NCI-H2081 treated with DMSO at 0.1 percent for 48 hours (cell line): ENCODE results near the gene SEC14L6.

Source experiments
- DNase-seq: peaks from one replicate; lab custom pipeline; 2025; lab: John Stamatoyannopoulos, UW

Gene SEC14L6

DNA sequence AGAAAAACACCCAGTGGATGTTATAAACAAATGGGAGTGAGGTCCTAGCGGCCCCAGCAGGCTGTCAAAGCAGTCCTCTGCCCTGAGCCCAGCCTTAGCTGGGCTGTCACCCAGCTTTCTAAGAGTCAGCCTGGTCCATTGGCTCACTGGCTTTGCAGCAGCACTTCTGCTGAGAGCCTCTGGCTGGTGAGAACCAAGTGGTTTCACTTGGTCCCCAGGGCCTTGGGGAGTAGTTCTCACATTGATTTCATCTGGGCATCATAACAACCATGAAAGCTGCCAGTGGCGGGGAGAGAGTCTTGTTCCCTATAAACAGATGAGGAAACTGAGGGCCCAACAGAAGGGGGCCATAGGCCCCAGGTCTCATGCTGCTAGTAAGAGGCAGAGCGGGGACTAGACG, 11.4 kb downstream of the SEC14L6 start:
- DNase-seq = no peak

DNA sequence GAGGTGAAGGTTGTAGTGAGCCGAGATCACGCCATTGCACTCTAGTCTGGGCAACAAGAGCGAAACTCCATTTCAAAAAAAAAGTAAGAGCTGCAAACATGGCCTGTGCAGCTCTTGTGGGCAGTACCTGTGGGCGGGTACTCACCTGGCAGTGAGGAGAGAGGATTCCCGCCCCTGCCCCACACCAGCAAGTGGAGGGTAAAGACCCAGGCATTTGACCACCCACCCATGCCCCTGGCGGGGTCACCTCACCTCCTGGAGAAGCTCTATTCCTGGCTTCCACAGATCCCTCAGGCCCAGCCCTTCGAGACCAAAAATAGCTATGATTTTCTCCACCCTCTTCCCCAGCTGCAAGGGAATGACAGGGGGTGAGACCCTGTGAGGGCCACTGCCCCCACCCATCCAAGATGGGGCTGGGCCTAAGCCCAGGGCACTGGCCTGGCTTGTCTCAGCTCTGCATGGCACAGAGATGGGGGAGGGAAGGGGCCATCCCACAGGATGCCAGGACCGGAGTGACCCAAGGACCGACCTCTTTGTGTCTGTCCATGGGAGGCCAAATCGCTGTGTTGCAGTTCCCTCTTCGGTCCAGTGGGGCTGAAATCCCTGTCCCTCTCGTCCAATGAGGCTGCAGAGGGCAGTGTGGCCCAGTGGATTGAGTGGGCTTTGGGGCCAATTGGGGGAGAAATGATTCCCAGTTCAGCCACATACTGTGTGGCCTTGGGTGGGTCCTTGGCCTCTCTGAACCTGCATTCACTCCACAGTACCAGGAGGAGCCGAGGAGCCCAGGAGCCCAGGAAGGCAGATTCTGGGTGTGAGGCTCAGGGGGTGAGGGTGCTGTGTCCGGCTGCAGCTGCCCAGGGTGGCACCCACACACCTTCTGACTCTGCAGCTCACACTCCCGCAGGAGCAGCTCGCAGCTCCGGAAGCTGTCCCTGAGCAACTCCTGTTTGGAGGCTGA, 14.6 kb downstream of the SEC14L6 start:
- no peak for DNase-seq

DNA sequence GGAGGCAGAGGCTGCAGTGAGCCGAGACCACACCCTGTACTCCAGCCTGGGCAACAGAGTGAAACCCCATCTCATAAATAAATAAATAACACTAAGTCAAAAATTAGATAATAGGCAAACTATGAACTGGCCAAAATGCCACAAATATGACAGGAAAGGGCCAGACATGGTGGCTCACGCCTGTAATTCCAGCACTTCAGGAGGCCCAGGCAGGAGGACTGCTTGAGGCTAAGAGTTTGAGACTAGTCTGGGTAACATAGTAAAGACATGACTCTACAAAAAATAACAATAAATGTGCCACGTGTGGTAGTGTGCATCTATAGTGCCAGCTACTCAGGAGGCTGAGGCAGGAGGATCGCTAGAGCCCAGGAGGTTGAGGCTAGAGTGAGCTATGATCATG, 19.9 kb downstream of the SEC14L6 start:
- no peak for DNase-seq

DNA sequence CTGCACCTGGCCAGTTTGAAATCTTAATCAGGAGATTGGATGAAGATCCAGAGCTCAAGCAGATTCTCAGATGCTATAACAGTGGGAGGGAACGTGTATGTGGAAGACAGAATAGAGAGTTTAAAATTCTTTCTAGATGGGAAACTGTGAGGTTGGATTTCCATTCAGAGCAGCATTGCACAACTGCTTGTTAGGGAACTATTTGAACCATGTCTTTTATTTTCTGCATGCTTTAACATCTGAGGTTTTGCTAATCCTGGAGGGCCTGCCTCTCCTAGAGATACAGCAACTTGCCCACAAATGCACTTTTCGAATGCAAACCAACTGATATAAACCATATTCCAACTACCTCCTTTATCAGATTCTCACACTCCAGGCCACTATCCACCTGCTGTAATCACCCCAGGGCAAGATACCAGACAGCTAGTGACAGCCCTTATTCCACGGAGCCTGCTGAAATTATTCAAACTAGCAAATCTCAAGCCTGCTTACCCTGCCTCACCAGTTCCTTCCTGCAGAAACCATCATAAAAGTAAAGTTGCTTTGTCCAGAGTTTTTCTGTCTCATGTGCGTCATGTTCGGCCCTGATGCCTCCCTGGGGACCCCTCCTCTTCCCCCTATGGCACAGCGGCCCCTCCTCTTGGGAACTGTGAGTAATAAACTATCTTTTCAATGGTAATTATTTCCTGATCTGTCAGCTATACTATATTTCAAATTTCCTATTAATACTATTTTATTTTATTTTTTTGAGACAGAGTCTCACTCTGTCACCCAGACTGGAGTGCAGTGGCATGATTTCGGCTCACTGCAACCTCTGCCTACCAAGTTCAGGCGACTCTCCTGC, 22.7 kb downstream of the SEC14L6 start:
- no peak for DNase-seq

DNA sequence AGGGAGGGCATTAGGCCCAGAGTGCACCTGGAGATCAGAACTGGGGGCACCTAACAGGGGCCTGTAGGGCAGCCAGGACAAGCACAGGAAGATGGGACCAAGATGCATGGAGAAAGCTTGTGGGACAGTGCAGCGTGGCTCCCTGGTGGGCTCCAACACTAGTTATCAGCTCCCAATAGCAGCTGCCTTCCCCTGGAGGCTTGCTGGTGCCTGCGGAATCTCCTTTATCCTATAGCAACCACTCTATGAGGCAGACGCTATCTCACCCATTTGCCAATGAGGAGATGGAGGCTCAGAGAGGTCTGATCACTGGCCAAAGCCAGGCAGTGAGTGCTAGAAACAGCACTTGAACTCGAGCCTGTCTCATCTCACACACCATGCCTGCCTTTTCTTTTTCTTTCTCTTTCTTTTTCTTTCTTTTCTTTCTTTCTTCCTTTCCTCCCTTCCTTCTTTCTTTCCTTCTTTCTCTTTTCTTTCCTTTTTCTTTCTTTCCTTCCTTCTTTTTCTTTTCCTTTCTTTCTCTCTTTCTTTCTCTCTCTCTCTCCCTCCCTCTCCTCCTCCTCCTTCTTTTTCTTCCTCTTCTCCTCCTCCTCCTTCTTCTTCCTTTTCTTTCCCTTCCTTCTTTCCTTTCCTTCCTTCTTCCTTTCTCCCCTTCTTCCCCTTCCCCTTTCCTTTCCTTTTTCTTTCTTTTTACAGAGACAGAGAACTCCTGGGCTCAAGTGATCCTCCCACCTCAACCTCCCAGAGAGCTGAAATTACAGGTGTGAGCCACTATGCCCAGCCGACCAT, 25.0 kb downstream of the SEC14L6 start:
- DNase-seq = no peak

DNA sequence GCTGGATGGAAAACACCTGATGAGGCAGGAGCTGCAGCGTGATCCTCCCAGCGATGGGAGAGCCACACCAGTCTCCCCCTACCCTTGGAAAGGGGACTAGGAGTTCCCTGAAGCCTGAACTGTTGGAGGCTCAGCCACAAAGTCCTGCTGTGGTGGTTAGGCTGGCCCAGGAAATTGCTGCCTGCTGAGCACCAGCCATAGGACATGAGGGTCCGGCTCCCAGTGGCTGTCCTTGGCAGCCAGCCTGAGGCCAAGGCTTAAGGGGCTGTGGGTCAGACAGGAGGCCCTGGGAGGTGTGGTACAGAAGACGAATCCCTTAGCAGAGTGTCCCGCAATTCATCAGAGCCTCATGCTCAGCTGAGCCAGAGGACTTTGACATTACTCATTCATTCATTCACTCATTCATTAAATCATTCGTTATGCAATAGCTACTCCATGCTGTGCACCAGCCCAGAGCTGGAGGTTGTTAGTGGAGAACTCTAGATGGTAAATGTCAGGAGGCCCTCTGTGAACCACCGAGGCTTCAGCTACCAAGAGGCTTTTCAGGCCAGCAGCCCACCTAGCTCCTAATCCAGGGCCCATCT, 26.6 kb downstream of the SEC14L6 start:
- no peak for DNase-seq

DNA sequence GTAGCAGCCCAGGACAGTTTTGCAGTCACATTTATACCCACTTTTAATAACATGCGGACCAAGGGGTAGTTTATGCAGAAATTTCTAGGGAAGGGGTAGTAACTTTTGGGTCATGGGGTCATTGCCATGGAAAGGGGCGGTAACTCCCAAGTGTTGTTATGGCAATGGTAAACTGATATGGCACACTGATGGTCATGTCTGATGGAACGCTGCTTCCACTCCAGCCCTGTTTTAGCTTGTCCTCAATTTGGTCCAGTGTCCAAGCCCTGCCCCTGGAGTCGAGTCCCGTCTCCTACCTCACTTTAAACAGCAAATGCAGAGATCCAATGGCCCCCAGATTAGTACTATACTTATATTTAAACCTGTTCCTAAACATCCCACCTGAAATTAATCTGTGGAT, 29.8 kb downstream of the SEC14L6 start:
- DNase-seq = no peak

DNA sequence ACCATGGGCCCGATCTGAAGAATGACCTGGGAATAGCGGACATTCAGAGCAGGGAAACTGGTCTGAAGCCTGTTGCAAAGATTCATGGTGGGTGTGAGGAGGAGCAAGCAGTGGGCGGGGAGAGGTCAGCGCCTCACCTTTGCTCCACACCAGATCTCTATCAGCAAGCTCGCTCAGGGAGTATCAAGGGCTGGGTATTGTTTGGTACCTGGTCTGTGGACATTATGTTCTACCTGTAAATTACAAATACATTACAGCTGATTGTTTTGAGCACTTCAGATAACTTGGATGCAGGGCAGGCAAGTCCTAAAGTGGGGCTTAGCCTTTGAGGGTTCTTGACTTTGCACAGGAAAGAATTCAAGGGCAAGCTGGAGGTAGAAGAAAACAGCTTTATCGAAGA, 30.3 kb downstream of the SEC14L6 start:
- no peak for DNase-seq

DNA sequence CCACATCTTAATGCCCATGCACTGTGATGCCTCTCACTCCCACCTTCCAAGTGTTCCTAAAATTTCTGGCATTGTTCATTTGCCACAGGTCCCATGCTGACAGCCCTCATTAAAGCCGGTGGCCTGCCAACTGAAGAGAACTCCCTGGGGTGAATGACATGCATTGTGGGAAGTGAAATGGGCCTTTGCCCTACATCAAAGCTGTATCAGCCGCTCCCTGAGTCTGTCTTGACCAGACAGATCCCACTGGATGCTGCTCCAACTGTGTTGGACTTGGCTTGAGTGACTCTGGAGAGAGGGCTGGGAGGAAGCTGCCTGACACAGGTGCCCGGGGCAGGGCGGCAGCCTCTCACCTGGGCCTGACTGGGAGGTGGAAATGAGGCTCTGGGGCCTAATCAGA, 32.3 kb downstream of the SEC14L6 start:
- DNase-seq = no peak

DNA sequence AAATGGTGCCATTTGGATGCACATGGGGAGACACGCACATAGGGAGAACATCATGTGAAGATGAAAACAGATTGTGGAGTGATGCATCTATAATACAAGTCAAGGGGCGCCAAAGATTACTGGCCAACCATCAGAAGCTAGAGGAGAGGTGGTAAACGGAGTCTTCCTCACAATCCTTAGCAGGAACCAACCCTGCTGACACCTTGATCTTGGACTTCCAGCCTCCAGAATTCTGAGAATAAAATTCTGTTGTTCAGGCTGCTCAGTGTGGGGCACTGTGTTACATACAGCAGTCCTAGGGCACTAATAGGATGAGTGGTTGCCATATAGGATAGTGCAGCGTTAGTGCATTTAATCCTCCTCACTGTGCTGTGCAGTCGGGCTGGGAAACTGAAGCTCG, 33.1 kb downstream of the SEC14L6 start:
- no peak for DNase-seq

DNA sequence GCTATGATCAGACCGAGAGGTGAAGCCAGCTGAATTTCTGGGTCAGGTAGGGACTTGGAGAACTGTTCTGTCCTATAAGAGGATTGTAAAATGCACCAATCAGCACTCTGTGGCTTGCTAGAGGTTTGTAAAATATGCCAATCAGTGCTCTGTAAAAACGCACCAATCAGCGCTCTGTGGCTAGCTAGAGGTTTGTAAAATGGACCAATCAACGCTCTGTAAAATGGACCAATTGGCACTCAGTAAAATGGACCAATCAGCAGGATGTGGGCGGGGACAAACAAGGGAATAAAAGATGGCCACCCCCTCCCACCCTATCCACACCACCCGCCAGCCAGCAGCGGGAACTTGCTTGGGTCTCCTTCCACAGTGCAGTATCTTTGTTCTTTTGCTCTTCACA, 34.6 kb downstream of the SEC14L6 start:
- DNase-seq = no peak

DNA sequence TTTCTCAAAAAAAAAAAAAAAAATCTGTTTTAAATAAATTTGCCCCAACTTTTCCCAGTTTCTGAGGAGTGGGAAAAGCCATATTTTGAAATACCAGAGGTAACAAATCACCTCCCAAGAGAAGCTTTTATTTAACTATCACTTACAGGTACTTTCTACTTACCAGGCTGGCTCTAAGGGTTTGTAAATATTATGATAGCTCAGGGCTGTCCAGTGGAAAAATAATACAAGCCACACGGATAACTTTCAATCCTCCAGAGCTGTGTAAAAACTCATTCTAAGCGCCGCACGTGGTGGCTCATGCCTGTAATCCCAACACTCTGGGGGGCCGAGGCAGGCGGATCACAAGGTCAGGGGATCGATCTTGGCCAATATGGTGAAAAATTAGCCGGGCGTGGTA, 35.4 kb downstream of the SEC14L6 start:
- no peak for DNase-seq

DNA sequence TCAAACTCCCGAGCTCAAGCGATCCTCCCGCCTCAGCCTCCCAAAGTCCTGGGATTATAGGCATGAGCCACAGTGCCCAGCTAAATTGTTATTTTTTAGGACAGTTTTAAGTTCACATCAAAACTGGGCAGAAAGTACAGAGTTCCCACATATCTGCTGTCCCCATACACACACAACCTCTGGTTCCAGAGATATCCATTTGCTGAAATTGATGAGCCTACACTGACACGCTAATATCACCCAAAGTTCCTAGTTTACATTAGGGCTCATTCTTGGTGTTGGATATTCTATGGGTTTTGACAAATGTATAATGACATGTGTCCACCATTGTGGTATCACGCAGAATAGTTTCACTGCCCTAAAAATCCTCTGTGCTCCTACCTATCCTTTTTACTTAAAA, 38.3 kb downstream of the SEC14L6 start:
- no peak for DNase-seq

DNA sequence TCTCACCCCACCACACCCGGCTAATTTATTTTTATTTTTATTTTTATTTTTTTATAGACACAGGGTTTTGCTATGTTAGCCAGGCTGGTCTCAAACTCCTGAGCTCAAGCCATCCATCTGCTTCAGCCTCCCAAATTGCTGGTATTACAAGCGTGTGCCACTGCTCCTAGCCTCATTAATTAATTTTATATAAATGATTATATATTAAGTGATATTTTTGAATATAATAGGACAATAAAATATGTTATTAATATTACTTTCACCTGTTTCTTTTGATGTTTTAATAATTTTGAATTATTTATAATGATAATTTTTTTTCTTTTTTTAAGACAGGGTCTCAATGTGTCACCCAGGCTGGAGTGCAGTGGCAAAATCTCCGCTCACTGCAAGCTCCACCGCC, 38.9 kb downstream of the SEC14L6 start:
- no peak for DNase-seq

DNA sequence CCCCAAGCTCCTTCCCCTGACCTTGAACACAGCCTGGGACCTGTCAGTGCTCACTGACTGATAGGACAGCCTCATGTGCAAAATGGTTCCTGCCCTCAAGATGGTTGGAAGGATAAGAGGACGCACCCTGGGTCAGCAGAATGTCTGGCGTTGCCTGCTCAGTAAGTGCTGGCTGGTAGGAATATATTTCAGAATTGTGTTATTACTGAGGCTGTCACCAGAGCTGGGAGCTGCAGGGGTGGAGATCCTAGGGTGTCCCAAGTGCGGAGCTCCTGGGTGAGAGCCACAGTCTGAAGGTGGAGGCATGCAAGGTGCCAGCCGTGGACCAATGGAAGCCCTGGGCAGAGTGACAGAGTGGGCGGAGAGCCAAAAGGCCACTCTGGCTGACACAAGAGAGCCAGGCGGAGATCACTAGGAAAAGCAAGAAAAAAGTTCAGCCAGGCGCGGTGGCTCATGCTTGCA, 40.0 kb downstream of the SEC14L6 start:
- no peak for DNase-seq

DNA sequence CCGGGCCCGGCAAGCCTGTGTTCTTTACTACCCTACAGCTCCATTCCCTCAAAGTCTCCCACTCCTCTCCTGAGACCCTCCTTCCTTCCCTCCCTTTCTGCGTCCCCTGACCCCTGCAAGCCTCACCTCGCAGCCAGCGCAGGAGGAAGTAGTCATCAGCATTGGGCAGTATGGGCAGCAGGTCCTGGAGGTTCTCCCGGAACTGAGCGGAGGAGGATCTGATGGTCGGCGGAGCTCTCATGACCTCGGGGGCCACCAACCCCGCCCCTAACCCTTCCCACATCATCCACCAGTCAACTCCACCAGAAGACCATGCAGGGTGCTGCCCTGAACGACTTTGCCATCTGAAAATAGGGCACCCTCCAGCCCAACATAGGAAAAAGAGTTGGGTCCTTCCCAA, 43.0 kb downstream of the SEC14L6 start:
- no peak for DNase-seq

DNA sequence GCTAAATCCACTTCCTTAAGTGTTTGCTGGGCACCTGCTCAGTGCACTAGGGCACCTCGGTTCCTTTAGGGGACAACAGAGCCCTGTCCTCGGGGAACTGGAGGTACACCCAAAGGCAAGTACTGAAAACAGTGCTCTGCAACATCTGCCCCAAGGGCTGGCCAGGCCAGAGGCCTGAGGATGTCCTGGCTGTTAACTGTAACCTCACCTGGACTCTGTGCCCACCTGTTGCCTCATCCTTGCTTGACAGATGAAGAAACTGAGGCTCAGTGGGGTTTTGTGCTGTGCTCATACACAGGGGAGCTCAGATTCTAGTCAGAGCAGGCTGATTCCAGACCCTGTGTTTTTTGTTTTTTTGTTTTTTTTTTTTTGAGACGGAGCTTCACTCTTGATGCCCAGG, 43.6 kb downstream of the SEC14L6 start:
- DNase-seq = no peak

DNA sequence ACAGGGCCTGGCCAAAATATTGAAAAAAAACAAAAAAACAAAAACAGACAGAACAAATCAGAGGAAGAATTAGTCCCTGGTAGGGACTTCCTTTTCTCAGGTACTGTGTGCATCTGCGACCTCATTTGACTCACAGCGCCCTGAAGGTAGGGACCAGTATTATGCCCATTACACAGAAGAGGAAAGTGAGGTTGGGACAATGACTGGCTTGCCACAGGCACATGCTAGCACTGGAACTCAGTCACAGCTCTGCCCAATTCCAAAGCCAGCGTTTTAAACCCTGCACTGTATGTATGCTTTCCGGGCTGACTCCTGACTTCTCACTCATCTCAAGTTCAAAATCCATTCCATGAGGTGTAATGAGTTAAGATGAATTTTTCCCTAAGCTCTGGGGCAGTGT, 44.4 kb downstream of the SEC14L6 start:
- no peak for DNase-seq

DNA sequence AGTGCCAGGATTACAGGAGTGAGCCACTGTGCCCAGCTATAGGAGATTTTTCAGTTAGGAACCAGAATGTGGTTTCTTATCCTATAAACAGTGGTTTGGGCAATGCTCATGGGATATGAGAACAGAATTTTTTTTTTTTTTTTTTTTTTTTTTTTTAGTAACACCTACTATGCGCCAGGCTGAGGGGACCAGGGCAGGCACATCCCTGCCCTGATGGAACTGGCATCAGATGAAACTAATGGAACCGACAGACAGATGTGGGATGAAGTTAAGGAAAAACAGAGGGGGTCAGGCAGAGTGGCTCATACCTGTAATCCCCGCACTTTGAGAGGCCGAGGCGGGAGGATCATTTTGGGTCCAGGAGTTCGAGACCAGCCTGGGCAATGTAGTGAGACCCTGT, 45.9 kb downstream of the SEC14L6 start:
- no peak for DNase-seq

DNA sequence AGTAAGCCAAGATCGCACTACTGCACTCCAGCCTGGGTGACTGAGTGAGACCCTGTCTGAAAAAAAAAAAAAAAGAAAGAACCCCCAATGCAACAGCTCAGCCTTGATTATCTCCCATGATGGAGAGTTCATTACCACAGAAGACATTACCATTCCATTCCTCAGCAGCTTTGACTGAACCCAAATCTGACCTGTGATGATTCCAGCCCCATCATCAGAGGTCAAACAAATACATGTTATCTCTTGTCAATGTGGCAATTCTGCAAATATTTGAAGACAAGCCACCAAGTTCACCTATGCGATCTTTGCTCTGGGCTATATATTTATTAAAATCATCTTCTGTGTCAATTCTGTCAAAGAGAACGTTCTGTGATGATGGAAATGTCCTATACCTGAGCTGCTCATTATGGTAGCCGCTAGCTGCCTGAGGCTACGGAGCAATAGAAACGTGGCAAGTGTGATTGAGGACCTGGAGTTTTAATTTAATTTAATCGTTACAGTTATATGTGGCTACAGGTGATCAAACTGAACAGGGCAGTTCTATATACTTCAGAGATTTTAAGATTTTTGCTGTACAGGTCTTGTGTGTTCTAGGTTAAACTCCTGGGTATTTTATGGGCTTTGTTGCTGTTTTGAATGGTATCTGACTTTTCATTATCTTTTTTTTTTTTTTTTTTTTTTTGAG, 48.9 kb downstream of the SEC14L6 start:
- DNase-seq = no peak

DNA sequence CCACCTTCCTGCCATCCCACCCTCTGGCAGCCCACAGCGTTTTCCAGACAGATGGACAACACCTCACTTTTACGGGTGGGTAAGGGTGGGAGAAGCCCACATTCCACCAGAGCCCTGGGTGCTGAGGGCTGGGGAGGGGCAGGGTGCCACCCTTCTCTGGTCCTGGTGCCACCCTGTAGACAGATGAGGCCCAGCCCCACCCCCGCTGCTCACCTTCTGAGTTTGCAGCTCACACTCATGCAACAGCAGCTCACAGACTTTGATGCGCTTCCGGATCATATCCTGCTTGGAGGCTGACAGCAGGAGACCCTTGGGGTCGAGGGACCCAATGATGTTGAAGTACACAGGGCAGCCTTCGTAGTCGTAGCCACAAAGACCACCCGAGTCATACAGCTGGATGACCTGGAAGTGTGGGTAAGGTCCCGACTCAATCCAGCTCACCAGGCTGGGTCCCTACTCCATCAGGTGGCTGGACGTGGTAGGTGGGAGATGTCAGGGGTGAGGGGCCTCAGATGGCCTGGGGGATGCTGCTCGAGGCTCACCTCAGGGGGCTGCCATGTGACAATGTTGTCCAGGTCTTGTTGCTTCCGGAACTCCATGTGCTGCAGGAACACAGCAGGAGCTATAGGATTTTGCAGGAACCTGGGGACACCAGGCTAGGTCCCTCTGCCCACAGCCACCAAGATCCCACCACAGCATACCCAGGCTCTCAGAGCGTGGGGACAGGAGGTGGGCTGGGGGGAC, 51.3 kb downstream of the SEC14L6 start:
- no peak for DNase-seq
